HG02798 (cell line): ENCODE results near the gene GAB1.
"Not testable (repeated sequence)": the region's sequence is repeated elsewhere in the genome, so short reads cannot be mapped to it uniquely, and the experiment has no call there.

Experiments used
- ATAC-seq: cut with Tn5 transposase; IDR thresholded peaks from one replicate; pipeline ENCODE4 v1.9.1; 2021; ENCODE audit warnings: mild to moderate bottlenecking; ENCODE audit not compliant: unreplicated experiment, poor library complexity

The GAB1 gene

GRCh38 chr4:143337600-143338287 lies 1.1 kb downstream of the GAB1 start:
- ATAC-seq: no peak

- no peak for ATAC-seq
Measured at GRCh38 chr4:143338313-143338712, 1.6 kb downstream of the GAB1 start.

- ATAC-seq: no peak
Measured at GRCh38 chr4:143339497-143339896, 2.8 kb downstream of the GAB1 start.

GRCh38 chr4:143341186-143341755 lies 4.6 kb downstream of the GAB1 start:
- no peak for ATAC-seq

GRCh38 chr4:143343276-143343831 lies 6.7 kb downstream of the GAB1 start:
- no peak for ATAC-seq

- ATAC-seq: no peak
Measured at GRCh38 chr4:143344041-143344440, 7.4 kb downstream of the GAB1 start.

GRCh38 chr4:143344774-143345173 lies 8.1 kb downstream of the GAB1 start:
- no peak for ATAC-seq

GRCh38 chr4:143345356-143345755 lies 8.7 kb downstream of the GAB1 start:
- ATAC-seq: no peak

GRCh38 chr4:143346206-143346605 lies 9.5 kb downstream of the GAB1 start:
- ATAC-seq: no peak

- no peak for ATAC-seq
Measured at GRCh38 chr4:143347484-143348111, 10.9 kb downstream of the GAB1 start.

GRCh38 chr4:143348233-143349077 lies 11.8 kb downstream of the GAB1 start:
- ATAC-seq: no peak

- ATAC-seq: not testable (repeated sequence)
Measured at GRCh38 chr4:143349858-143350527, 13.3 kb downstream of the GAB1 start.

- no peak for ATAC-seq
Measured at GRCh38 chr4:143351149-143351691, 14.5 kb downstream of the GAB1 start.

- no peak for ATAC-seq
Measured at GRCh38 chr4:143351774-143352451, 15.2 kb downstream of the GAB1 start.

- no peak for ATAC-seq
Measured at GRCh38 chr4:143352720-143353119, 16.0 kb downstream of the GAB1 start.

- ATAC-seq: no peak
Measured at GRCh38 chr4:143353797-143354196, 17.1 kb downstream of the GAB1 start.

GRCh38 chr4:143354990-143355389 lies 18.3 kb downstream of the GAB1 start:
- ATAC-seq: peak; percentile 36

- ATAC-seq: no peak
Measured at GRCh38 chr4:143355540-143356217, 19.0 kb downstream of the GAB1 start.

GRCh38 chr4:143356493-143356892 lies 19.8 kb downstream of the GAB1 start:
- peak; percentile 18 for ATAC-seq
